Amniotic epithelial cell (primary cell): ENCODE results near the gene CMTM2.

ENCODE experiments used
- DNase-seq: peaks from one replicate; pipeline ENCODE4 v3.0.0-alpha.2; 2010; ENCODE audit warnings: low read depth

The CMTM2 gene

DNA sequence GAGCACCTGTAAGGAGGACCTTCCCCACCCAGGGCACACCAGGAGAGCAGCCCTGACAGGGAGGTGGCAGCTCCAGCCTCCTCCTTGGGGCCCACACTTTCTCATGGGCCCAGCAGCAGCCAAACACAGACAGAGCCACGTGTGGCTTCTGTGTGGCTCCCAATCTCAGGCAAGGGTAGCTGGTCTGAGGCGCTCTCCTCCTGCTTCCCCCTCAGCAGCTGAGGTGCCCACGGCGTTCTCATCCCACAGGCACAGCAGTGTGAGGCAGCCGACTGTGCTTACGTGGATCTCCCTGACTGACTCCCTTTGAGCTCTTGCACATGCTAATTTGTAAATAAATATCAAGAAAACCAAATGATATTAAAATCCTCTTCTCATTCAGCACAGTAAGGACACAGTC lies 56.1 kb downstream of the CMTM2 start:
- no peak for DNase-seq

DNA sequence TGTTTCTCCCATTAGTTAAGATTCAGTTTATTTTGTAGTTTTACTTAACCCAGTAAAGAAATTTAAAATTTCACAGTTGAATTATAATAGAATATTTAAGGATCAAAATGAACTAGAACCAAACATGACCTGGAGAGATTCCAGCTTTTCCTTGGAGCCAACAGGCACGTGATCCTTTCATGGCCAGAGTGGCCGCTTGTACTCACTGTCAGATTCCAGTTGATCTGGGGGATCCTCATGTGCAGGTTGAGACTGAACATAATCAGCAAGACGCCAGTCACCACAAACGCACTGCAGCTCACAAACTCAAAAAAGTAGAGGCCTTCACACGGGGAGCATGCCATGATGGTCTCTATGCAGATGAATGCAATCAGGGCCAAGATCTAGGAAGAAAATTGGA lies 56.9 kb downstream of the CMTM2 start:
- DNase-seq: no peak

DNA sequence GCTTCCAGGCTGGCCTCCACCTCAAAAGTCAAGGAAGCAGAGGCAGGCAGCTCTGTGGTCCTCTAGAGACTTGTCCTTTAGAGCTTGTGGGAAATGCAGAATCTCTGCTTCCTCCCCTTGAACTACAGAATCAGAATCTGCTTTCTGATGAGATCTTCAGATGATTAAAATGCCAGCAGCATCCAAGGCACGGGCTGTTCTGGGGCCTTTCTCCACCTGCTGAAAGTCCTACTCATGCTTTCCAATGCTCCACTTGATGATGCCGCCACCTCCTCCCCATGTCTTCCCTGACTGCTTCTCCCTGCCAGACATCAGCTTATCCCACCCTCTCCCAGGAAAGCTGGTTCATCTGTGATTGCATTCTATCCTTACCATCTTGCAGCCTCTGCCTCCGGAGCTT lies 58.5 kb downstream of the CMTM2 start:
- DNase-seq: no peak
